ENCODE data around the gene PP2D1. TPM values are rescaled to one million over a fixed set of nuclear protein-coding genes. Genes with fewer than 3 reads are reported as not detected.

The PP2D1 gene, protein sequence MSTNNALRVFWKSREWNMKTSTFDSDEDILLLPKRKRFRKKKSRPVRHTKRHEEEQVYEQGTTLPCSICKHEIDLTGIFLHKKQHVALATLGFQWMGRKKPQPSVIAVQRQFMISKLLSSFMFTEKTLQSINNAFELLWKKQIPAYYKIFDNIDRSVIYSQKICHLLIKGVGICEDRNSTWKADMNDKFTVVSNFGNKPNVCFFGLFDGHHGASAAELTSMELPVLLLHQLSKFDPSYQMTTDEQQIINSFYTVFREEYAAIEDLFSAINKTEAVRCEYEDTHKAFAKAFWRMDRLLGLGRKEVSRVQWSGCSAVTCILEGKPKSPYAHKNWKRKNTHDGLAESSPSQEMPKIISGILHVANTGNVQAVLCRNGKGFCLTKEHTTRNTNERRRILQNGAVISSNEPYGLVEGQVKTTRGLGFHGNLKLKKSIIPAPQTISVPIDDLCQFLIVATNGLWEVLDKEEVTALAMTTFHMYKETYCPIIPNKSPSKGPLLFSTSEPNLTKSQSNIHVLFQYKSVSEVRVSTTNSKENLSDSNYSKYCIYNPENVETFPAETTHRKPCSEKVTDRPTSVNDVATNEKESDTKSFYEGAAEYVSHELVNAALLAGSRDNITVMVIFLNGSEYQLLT
- total RNA-seq, result not detected in 2 replicates

DNA sequence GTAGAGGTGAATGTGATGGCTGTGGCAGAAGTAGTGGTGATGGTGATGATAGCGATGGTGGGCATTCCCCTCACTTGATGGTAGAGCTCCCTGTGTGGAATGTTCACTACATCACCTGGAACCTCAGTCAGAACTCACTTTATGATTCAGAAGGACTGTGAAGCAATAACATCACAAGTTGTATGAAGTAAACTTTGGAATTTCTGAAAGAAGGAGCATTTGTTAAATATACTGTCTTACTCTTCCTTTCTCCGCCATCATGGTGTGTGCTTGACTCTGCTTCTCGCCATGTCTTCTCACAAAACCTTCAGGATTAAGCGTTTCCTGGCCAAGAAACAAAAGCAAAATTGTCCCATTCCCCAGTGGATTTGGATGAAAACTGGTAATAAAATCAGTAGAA lies at the start of gene PP2D1:
Gene PP2D1 (minus strand): TSS at position 101 of the 400 bp plus-strand sequence. CDS start 192 bp downstream, outside the sequence.

GRCh38 chr3:20039765-20040547 lies 27.9 kb upstream of the PP2D1 start, which contains the start of gene KAT2B:
Gene KAT2B, plus strand, starts transcription at chr3:20040446. Its CDS starts 32 bp downstream, at chr3:20040478.

GRCh38 chr3:19946832-19947548 lies 65.1 kb downstream of the PP2D1 start, which contains the start of gene RAB5A:
Gene RAB5A, plus strand, starts transcription at chr3:19947097. Its CDS starts 3,802 bp downstream, at chr3:19950899.

Other genes with a start within 250 kb of the PP2D1 start
- 0.54 TPM in 1 of 2 replicates, not detected in the other for gene EFHB, start 78.0 kb downstream of the PP2D1 start, total RNA-seq
- gene RAB5A, start 65.2 kb downstream of the PP2D1 start, total RNA-seq, result 73.2 and 89.0 TPM in 2 replicates
- 4.9 and 5.3 TPM in 2 replicates for gene KAT2B, start 28.2 kb upstream of the PP2D1 start, total RNA-seq
- 2.2 and 3.6 TPM in 2 replicates for gene SGO1, start 173.9 kb upstream of the PP2D1 start, total RNA-seq

Measured in cardiac atrium fibroblast (primary cell).